ENCODE results near the gene RNF144A. TPM values are rescaled to one million over a fixed set of nuclear protein-coding genes. Genes with fewer than 3 reads are reported as not detected.
"Not testable (repeated sequence)": the region's sequence is repeated elsewhere in the genome, so short reads cannot be mapped to it uniquely, and the experiment has no call there.

The RNF144A gene
- total RNA-seq (2014; rRNA removed; shearing (Covaris generic)): 10.3 and 17.1 TPM in 2 replicates

GRCh38 chr2:6917071-6917760 lies at the start of gene RNF144A:
Gene RNF144A, plus strand, starts transcription at chr2:6917412. Its CDS starts 79,515 bp downstream, at chr2:6996927.
- DNase-seq (ENCODE audit: low read depth): peak; percentile 78

- DNase-seq (ENCODE audit: low read depth): no peak
These were observed 44.8 kb upstream of the RNF144A start for GRCh38 chr2:6872394-6872793.

- no peak for DNase-seq (ENCODE audit: low read depth)
These were observed 43.2 kb upstream of the RNF144A start for GRCh38 chr2:6874032-6874431.

GRCh38 chr2:6876309-6876708 lies 40.9 kb upstream of the RNF144A start:
- DNase-seq (ENCODE audit: low read depth): no peak

- peak; percentile 25 for DNase-seq (ENCODE audit: low read depth)
These were observed 39.6 kb upstream of the RNF144A start, which contains the start of gene RSAD2 for GRCh38 chr2:6877402-6878304. Gene RSAD2, plus strand, starts transcription at chr2:6877777. Its CDS starts 24 bp downstream, at chr2:6877801.

- DNase-seq (ENCODE audit: low read depth): no peak
These were observed 38.7 kb upstream of the RNF144A start for GRCh38 chr2:6878549-6878948.

- no peak for DNase-seq (ENCODE audit: low read depth)
These were observed 38.2 kb upstream of the RNF144A start for GRCh38 chr2:6879011-6879410.

GRCh38 chr2:6880200-6880733 lies 36.9 kb upstream of the RNF144A start:
- no peak for DNase-seq (ENCODE audit: low read depth)

GRCh38 chr2:6881046-6881445 lies 36.2 kb upstream of the RNF144A start:
- no peak for DNase-seq (ENCODE audit: low read depth)

- no peak for DNase-seq (ENCODE audit: low read depth)
These were observed 35.7 kb upstream of the RNF144A start for GRCh38 chr2:6881516-6881915.

- no peak for DNase-seq (ENCODE audit: low read depth)
These were observed 33.6 kb upstream of the RNF144A start for GRCh38 chr2:6883448-6884122.

- DNase-seq (ENCODE audit: low read depth): no peak
These were observed 31.7 kb upstream of the RNF144A start for GRCh38 chr2:6885551-6885950.

GRCh38 chr2:6885968-6886367 lies 31.2 kb upstream of the RNF144A start:
- DNase-seq (ENCODE audit: low read depth): no peak

- DNase-seq (ENCODE audit: low read depth): no peak
These were observed 29.4 kb upstream of the RNF144A start for GRCh38 chr2:6887751-6888192.

- DNase-seq (ENCODE audit: low read depth): no peak
These were observed 28.5 kb upstream of the RNF144A start for GRCh38 chr2:6888724-6889123.

GRCh38 chr2:6893876-6894482 lies 23.2 kb upstream of the RNF144A start:
- DNase-seq (ENCODE audit: low read depth): no peak

GRCh38 chr2:6896930-6897759 lies 20.1 kb upstream of the RNF144A start:
- peak; percentile 32 for DNase-seq (ENCODE audit: low read depth)

- DNase-seq (ENCODE audit: low read depth): not testable (repeated sequence)
These were observed 14.6 kb upstream of the RNF144A start for GRCh38 chr2:6902581-6902980.

- no peak for DNase-seq (ENCODE audit: low read depth)
These were observed 11.5 kb upstream of the RNF144A start for GRCh38 chr2:6905668-6906067.

GRCh38 chr2:6906165-6906741 lies 11.0 kb upstream of the RNF144A start:
- DNase-seq (ENCODE audit: low read depth): no peak
